Measurements from ENCODE around the gene MAPK10. TPM values are rescaled to one million over a fixed set of nuclear protein-coding genes. Genes with fewer than 3 reads are reported as not detected.

MAPK10 gene
- total and polyA plus RNA-seq, 2 donors (not counting 3 experiments of a cell fraction or from before 2014, with no cell fraction given) = 0.17 TPM; not detected in 1

DNA sequence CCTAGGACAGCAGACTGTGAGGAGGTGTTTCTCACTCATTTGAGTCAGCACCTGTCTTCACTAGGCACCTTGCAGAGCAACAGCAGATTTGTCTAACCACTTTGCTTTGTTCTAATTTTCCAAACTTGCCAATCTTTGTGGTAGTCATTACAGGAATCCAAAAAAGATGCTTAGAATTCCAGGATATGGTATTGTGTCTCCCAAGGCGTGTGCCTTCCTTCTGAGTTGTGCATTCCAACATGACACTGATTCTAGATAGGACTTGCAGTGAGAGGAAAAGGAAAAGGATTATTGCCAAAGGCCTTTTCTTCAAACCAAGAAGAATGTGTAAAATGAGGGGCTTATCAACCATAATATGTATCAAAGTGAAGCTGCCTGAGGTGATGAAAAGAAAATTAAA is 126.2 kb downstream of the MAPK10 start:
- ChIA-PET CTCF (interaction anchor here (1.4 kb wide), 2 partner anchors 14 to 17 kb away, joined by 3 read pairs; no protein-coding TSS in a partner anchor), POLR2A (no interaction called here)
- no peak overlapping the region for H3K27ac ChIP-seq (ENCODE audit: insufficient read depth, low read depth, low read length)
- H3K4me2 ChIP-seq (ENCODE audit: insufficient read depth, low read length) = no peak overlapping the region
- H3K79me2 ChIP-seq (ENCODE audit: control insufficient read depth, insufficient read depth, low read length) = no peaks in the 10 kb centered on the region
- intact Hi-C loops (cut with micrococcal nuclease) = no loop called here
- no peak overlapping the region for H3K4me3 ChIP-seq (replicated peaks in 1 of 3; ENCODE audit: insufficient read depth in 1 of 3, low read depth in 1 of 3, low read length in 3 of 3)
- H3K9ac ChIP-seq (replicated peaks; ENCODE audit: extremely low read depth, insufficient read depth, low read length) = no peak overlapping the region
- no peaks in the 10 kb centered on the region for H3K9me1 ChIP-seq (replicated peaks; ENCODE audit: control insufficient read depth, extremely low read depth, insufficient read depth, low read length)
- H2AFZ ChIP-seq (ENCODE audit: low read depth, low read length) = no peak overlapping the region
- no peaks in the 10 kb centered on the region for H3K9me3 ChIP-seq (replicated peaks; ENCODE audit: control insufficient read depth, insufficient read depth, low read length)
- dilution Hi-C loops (cut with MboI; ENCODE audit: extremely low pct_ligation_motif_present, low sequenced_read_pairs) = no loop called here
- no TSS peak for BruUV-seq (replicated peaks)
- no peak for FAIRE-seq
- H4K20me1 ChIP-seq (replicated peaks; ENCODE audit: control insufficient read depth, extremely low read depth, insufficient read depth, low read length) = no peaks in the 10 kb centered on the region
- DNase-seq (ENCODE audit: low read depth, low spot score) = no peak
- no peaks in the 10 kb centered on the region for H3K4me1 ChIP-seq (ENCODE audit: control insufficient read depth, extremely low read depth, insufficient read depth, low read length)
- H3K27me3 ChIP-seq (ENCODE audit: control insufficient read depth in 2 of 2, insufficient read depth in 2 of 2, low read length in 2 of 2) = no peaks in the 10 kb centered on the region
- TF ChIP-seq FOS (IDR thresholded peaks at IDR 0.05; ENCODE audit: borderline replicate concordance, insufficient read depth, low read length) = no peak
- no peak for TF ChIP-seq GATA2 (IDR thresholded peaks at IDR 0.05; ENCODE audit: insufficient read depth, insufficient read length, low read depth, low read length)
- TF ChIP-seq POLR2AphosphoS5 (IDR thresholded peaks at IDR 0.05; ENCODE audit: insufficient read depth, low read depth, low read length) = no peak
- TF ChIP-seq, protein P1, sequence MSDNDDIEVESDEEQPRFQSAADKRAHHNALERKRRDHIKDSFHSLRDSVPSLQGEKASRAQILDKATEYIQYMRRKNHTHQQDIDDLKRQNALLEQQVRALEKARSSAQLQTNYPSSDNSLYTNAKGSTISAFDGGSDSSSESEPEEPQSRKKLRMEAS (IDR thresholded peaks at IDR 0.05; ENCODE audit: insufficient read depth, insufficient read length) = no peak
- no peak for TF ChIP-seq EZH2 (IDR thresholded peaks at IDR 0.05; ENCODE audit: borderline replicate concordance, low read depth, low read length, severe bottlenecking)
- no peak for TF ChIP-seq MYC (IDR thresholded peaks at IDR 0.05; ENCODE audit: low read depth, low read length)
- no peak for TF ChIP-seq POLR2A (IDR thresholded peaks at IDR 0.05; ENCODE audit: low read depth, low read length)
- TF ChIP-seq JUN (IDR thresholded peaks at IDR 0.05; ENCODE audit: borderline replicate concordance, insufficient read depth, insufficient read length, low read depth) = no peak
- TF ChIP-seq, protein P2, sequence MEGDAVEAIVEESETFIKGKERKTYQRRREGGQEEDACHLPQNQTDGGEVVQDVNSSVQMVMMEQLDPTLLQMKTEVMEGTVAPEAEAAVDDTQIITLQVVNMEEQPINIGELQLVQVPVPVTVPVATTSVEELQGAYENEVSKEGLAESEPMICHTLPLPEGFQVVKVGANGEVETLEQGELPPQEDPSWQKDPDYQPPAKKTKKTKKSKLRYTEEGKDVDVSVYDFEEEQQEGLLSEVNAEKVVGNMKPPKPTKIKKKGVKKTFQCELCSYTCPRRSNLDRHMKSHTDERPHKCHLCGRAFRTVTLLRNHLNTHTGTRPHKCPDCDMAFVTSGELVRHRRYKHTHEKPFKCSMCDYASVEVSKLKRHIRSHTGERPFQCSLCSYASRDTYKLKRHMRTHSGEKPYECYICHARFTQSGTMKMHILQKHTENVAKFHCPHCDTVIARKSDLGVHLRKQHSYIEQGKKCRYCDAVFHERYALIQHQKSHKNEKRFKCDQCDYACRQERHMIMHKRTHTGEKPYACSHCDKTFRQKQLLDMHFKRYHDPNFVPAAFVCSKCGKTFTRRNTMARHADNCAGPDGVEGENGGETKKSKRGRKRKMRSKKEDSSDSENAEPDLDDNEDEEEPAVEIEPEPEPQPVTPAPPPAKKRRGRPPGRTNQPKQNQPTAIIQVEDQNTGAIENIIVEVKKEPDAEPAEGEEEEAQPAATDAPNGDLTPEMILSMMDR (IDR thresholded peaks at IDR 0.05; ENCODE audit: extremely low read depth in 1 of 2, insufficient read depth in 1 of 2, low read depth in 1 of 2, low read length in 2 of 2) = no peak
- no peaks in the 10 kb centered on the region for H3K36me3 ChIP-seq (ENCODE audit: control insufficient read depth in 2 of 2, extremely low read depth in 1 of 2, insufficient read depth in 2 of 2, low read length in 2 of 2)

Data from endothelial cell of umbilical vein (primary cell).